Activated CD4-positive, alpha-beta T cell treated with anti-CD3 and anti-CD28 coated beads, Interleukin-2, amount 50 U/mL, for 1 hour (primary cell): Measurements from ENCODE around the gene NDUFB5.
"Not testable (repeated sequence)": the region's sequence is repeated elsewhere in the genome, so short reads cannot be mapped to it uniquely, and the experiment has no call there.

Source experiments
- DNase-seq: peaks from one replicate; pipeline ENCODE4 v3.0.0-alpha.2; 2020

NDUFB5 gene

GRCh38 chr3:179640469-179640868, 35.9 kb downstream of the NDUFB5 start:
- DNase-seq, result no peak

- DNase-seq, result no peak
These were observed 38.3 kb downstream of the NDUFB5 start for GRCh38 chr3:179642871-179643270.

GRCh38 chr3:179643837-179644236, 39.2 kb downstream of the NDUFB5 start:
- DNase-seq, result not testable (repeated sequence)

GRCh38 chr3:179646177-179646576, 41.6 kb downstream of the NDUFB5 start:
- DNase-seq, result no peak

GRCh38 chr3:179651687-179652446, 47.3 kb downstream of the NDUFB5 start:
- no peak for DNase-seq

- DNase-seq, result peak; percentile 54
These were observed 48.0 kb downstream of the NDUFB5 start, which contains the start of gene USP13 for GRCh38 chr3:179652447-179653095. Gene USP13 (plus strand): TSS chr3:179653040. CDS start chr3:179653226, 186 bp downstream.

- DNase-seq, result peak; percentile 58
These were observed 48.7 kb downstream of the NDUFB5 start for GRCh38 chr3:179653096-179653797.

GRCh38 chr3:179655236-179655635, 50.6 kb downstream of the NDUFB5 start:
- no peak for DNase-seq

GRCh38 chr3:179658606-179659005, 54.0 kb downstream of the NDUFB5 start:
- DNase-seq, result no peak

GRCh38 chr3:179660872-179661271, 56.3 kb downstream of the NDUFB5 start:
- no peak for DNase-seq

GRCh38 chr3:179661777-179662176, 57.2 kb downstream of the NDUFB5 start:
- DNase-seq, result no peak

GRCh38 chr3:179663093-179663492, 58.5 kb downstream of the NDUFB5 start:
- no peak for DNase-seq

GRCh38 chr3:179666030-179666429, 61.4 kb downstream of the NDUFB5 start:
- no peak for DNase-seq

- no peak for DNase-seq
These were observed 61.9 kb downstream of the NDUFB5 start for GRCh38 chr3:179666436-179667035.

- no peak for DNase-seq
These were observed 63.8 kb downstream of the NDUFB5 start for GRCh38 chr3:179668429-179668828.

GRCh38 chr3:179670311-179670710, 65.7 kb downstream of the NDUFB5 start:
- DNase-seq, result no peak

- no peak for DNase-seq
These were observed 66.7 kb downstream of the NDUFB5 start for GRCh38 chr3:179671309-179671708.

GRCh38 chr3:179671747-179672242, 67.2 kb downstream of the NDUFB5 start:
- DNase-seq, result no peak

- DNase-seq, result no peak
These were observed 68.3 kb downstream of the NDUFB5 start for GRCh38 chr3:179672918-179673317.

- DNase-seq, result no peak
These were observed 68.9 kb downstream of the NDUFB5 start for GRCh38 chr3:179673523-179673922.

GRCh38 chr3:179676081-179676480, 71.5 kb downstream of the NDUFB5 start:
- DNase-seq, result no peak
